ENCODE results near the gene NTN1. TPM values are rescaled to one million over a fixed set of nuclear protein-coding genes. Genes with fewer than 3 reads are reported as not detected.

NTN1 gene
- total RNA-seq, 1 experiment from 2014 or later: 1.2 TPM

DNA sequence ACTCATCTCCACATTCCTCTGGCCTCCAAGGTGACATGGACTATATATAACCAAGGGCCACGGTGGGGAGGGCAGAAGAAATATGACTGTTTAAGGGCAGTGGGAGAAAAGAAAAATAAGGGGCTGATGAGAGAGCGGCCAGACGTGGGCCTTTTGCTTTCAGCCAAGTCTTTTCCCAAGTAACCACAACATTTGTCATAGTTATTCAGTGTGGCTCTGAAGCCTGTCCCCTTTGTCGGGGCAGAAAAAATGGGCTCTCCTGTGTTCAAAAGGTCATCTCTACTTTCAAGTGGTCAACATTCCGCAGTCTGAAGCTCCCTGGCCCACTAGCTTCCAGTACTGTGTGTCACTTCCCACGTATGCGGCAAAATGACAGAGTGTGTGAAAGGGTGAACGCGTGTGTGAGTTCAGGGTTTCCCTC, 245.4 kb downstream of the NTN1 start:
- no peaks in the 10 kb centered on the region for H3K4me1 ChIP-seq (ENCODE audit: insufficient read depth, low read length)
- Mint-ChIP-seq H3K27me3 (ENCODE audit: low read depth) (no peaks in the 10 kb centered on the region; the same call in 1 of the 2 replicates), H3K27ac (no peak overlapping the region), H3K9me3 (no peaks in the 10 kb centered on the region), H3K36me3 (ENCODE audit: insufficient read depth in 1 of 3, low read depth in 3 of 3) (no peaks in the 10 kb centered on the region), H3K4me3 (no peak overlapping the region), H3K4me1 (peaks cover 0 to 2% of the 10 kb centered on the region in 2 experiments; a peak in 1 of 4 replicates)
- no peaks in the 10 kb centered on the region for H3K79me2 ChIP-seq (ENCODE audit: insufficient read depth, low read length)
- WGBS (ENCODE audit: extremely low coverage, insufficient read length, low lambda C conversion rate): no CpG with 5 or more reads among the region's 9 CpGs
- H3K4me2 ChIP-seq (ENCODE audit: insufficient read depth, insufficient read length, low read length): no peak overlapping the region
- H2AFZ ChIP-seq (ENCODE audit: low read length): no peak overlapping the region
- no peak overlapping the region for H2BK15ac ChIP-seq (ENCODE audit: low read depth, low read length)
- no peaks in the 10 kb centered on the region for H3K27me3 ChIP-seq (ENCODE audit: insufficient read depth, low read length)
- no peak overlapping the region for H3K23ac ChIP-seq (ENCODE audit: insufficient read length, low read depth, low read length)
- no peak overlapping the region for H3K56ac ChIP-seq (ENCODE audit: insufficient read length, low read depth, low read length)
- no peak overlapping the region for H4K8ac ChIP-seq (replicated peaks; ENCODE audit: insufficient read length, low read depth, low read length)
- no peak overlapping the region for H3K27ac ChIP-seq (ENCODE audit: insufficient read length, low read depth, low read length)
- no peak for DNase-seq
- no peak overlapping the region for H2BK120ac ChIP-seq (ENCODE audit: low read depth, low read length, poor library complexity, severe bottlenecking)
- no peak overlapping the region for H2AK5ac ChIP-seq (ENCODE audit: insufficient read length, low read length)
- H4K91ac ChIP-seq (ENCODE audit: insufficient read length, low read depth, low read length): no peak overlapping the region
- H3K4ac ChIP-seq (ENCODE audit: low read depth, low read length): no peak overlapping the region
- H3K9me3 ChIP-seq (ENCODE audit: control insufficient read depth, low read depth, low read length): no peaks in the 10 kb centered on the region
- no peak overlapping the region for H3K18ac ChIP-seq (ENCODE audit: insufficient read length, low read depth, low read length)
- H3K23me2 ChIP-seq (ENCODE audit: insufficient read length, low read depth, low read length, poor library complexity, severe bottlenecking): no peaks in the 10 kb centered on the region
- H2BK20ac ChIP-seq (ENCODE audit: low read depth, low read length, poor library complexity, severe bottlenecking): no peak overlapping the region
- H3K79me1 ChIP-seq (ENCODE audit: insufficient read depth, low read depth, low read length, poor library complexity, severe bottlenecking): no peaks in the 10 kb centered on the region
- H4K20me1 ChIP-seq (ENCODE audit: control insufficient read depth, insufficient read depth, insufficient read length): no peaks in the 10 kb centered on the region
- H3K9ac ChIP-seq (ENCODE audit: extremely low read depth, insufficient read length, low read length): no peak overlapping the region
- no peak overlapping the region for H4K5ac ChIP-seq (ENCODE audit: insufficient read length, low read depth, low read length)
- no peak overlapping the region for H3K14ac ChIP-seq (ENCODE audit: insufficient read depth, low read length)
- no peak overlapping the region for H2BK12ac ChIP-seq (ENCODE audit: insufficient read length, low read depth, low read length)
- H2BK5ac ChIP-seq (ENCODE audit: insufficient read length, low read length): no peak overlapping the region
- no peak overlapping the region for H3T11ph ChIP-seq (ENCODE audit: low read length)
- TF ChIP-seq CTCF (conservative IDR thresholded peaks at IDR 0.05): no peak
